Measurements from ENCODE around the gene DHCR24. TPM values are rescaled to one million over a fixed set of nuclear protein-coding genes. Genes with fewer than 3 reads are reported as not detected.
"Not testable (repeated sequence)": the region's sequence is repeated elsewhere in the genome, so short reads cannot be mapped to it uniquely, and the experiment has no call there.

Gene DHCR24, protein sequence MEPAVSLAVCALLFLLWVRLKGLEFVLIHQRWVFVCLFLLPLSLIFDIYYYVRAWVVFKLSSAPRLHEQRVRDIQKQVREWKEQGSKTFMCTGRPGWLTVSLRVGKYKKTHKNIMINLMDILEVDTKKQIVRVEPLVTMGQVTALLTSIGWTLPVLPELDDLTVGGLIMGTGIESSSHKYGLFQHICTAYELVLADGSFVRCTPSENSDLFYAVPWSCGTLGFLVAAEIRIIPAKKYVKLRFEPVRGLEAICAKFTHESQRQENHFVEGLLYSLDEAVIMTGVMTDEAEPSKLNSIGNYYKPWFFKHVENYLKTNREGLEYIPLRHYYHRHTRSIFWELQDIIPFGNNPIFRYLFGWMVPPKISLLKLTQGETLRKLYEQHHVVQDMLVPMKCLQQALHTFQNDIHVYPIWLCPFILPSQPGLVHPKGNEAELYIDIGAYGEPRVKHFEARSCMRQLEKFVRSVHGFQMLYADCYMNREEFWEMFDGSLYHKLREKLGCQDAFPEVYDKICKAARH
- 10 to 100 TPM; 56.3 to 64.8 TPM for total RNA-seq

DNA sequence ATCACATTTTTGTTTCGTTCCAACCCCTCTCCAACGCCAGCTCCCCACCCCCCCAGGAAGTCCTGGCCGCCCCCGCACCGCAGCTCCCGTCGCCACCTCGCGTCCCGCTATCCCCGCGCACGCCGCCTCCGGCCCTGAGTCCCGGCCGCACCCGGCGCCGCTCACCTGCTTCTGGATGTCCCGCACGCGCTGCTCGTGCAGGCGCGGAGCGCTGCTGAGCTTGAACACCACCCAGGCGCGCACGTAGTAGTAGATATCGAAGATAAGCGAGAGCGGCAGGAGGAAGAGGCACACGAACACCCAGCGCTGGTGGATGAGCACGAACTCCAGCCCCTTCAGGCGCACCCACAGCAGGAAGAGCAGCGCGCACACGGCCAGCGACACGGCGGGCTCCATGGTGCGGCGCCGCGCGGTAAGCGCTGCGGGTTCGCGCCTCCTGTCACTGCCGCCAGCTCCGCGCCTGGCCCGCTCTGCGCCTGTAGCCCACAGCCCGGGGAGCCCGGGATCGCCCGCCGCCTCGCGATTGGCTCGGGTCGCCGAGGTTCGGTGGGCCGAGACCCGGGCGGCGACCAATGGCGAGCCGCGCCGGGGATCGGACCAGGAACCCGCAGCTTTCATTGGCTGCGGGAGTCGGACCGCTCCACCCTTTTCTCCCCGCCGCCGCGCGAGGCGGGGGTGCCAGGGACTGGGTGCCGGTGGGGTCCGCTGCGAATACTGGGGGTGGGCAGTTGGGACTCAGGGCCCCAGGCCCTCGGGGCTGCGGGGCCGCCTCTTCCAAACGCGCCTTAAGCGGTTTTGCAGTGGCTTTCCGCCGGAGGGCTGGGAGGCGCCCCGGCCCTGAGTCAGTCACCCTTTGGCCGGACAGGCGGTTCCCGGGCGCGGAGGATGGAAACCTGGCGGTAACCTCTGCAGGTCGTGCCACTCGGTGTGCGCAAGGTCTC is at the start of gene DHCR24:
TSS of gene DHCR24 (minus strand) at position 472 of the 941 bp plus-strand sequence. CDS start at position 396, 76 bp downstream.
- Mint-ChIP-seq H3K27ac (peak within 1 kb of the TSS; percentile 80), H3K36me3 (ENCODE audit: low read depth) (peaks cover 21% of the 10 kb centered on the region), H3K27me3 (ENCODE audit: low read depth) (peaks cover 11% of the 10 kb centered on the region), H3K9me3 (no peaks in the 10 kb centered on the region), H3K4me1 (ENCODE audit: low read depth) (peaks cover 31% of the 10 kb centered on the region), H3K4me3 (peak within 1 kb of the TSS; percentile 93)
- CTCF ChIA-PET = interaction anchor here (0.6 to 1.7 kb wide), 5 partner anchors 12 to 333 kb away, joined by 3 to 8 read pairs (median 3); partner anchors contain the start of gene TTC22
- peak; percentile 75 for DNase-seq
- intact Hi-C loops (cut with micrococcal nuclease) = loop anchor here (1.0 to 5.0 kb wide), 4 partner anchors 85 to 834 kb away; partner anchors contain the start of genes PARS2, TCEANC2, TMEM59 and TTC22

DNA sequence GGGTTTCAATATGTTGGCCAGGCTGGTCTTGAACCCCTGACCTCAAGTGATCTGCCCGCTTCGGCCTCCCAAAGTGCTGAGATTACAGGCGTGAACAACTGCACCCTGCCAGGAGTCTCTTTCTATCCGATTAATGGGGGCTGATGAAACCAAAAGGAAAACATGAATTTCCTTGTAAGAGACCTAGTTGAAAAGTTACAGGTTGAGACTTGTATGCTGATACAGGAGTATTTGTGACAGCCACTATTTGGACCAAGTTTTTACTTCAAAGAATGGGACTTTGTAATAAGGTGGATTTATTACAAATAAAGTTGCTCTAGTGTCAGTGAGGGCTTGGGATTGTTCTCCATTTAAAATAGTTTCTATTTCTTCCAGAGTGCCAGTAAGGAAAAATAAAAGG is 49.8 kb upstream of the DHCR24 start:
- H3K27ac Mint-ChIP-seq = no peak overlapping the region
- H3K36me3 Mint-ChIP-seq (ENCODE audit: low read depth) = no peaks in the 10 kb centered on the region
- H3K4me1 Mint-ChIP-seq (ENCODE audit: low read depth) = peaks cover 13% of the 10 kb centered on the region
- peaks cover 5% of the 10 kb centered on the region for H3K27me3 Mint-ChIP-seq (ENCODE audit: low read depth)
- intact Hi-C loops (cut with micrococcal nuclease) = no loop called here
- H3K4me3 Mint-ChIP-seq = no peak overlapping the region
- CTCF ChIA-PET = no interaction called here
- peaks cover 3% of the 10 kb centered on the region for H3K9me3 Mint-ChIP-seq
- DNase-seq = no peak

DNA sequence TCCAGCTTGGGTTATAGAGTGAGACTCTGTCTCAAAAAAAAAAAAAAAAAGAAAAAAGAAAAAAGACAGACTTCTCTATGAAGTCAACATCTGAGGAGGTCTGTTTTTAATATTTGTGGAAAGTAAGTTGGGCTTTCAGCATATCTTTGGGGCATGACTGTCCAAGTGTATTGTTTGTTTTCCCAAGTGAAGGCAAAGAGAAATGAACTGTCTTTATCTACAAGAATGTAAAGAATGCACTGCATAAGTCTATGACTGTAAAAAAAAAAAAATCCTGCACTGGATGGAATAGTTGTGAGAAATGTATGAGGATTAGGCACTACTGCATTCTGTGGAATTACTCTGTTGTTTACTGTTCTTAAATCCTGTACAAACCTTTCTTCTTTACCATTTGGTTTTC is 47.9 kb upstream of the DHCR24 start:
- H3K27ac Mint-ChIP-seq = no peak overlapping the region
- no peaks in the 10 kb centered on the region for H3K36me3 Mint-ChIP-seq (ENCODE audit: low read depth)
- H3K4me1 Mint-ChIP-seq (ENCODE audit: low read depth) = peaks cover 10% of the 10 kb centered on the region
- intact Hi-C loops (cut with micrococcal nuclease) = no loop called here
- H3K27me3 Mint-ChIP-seq (ENCODE audit: low read depth) = peaks cover 5% of the 10 kb centered on the region
- no peak overlapping the region for H3K4me3 Mint-ChIP-seq
- DNase-seq = no peak
- CTCF ChIA-PET = interaction anchor here (1.5 to 2.7 kb wide), 2 partner anchors 11 to 14 kb away, joined by 3 to 14 read pairs; no protein-coding TSS in a partner anchor
- peaks cover 3% of the 10 kb centered on the region for H3K9me3 Mint-ChIP-seq

DNA sequence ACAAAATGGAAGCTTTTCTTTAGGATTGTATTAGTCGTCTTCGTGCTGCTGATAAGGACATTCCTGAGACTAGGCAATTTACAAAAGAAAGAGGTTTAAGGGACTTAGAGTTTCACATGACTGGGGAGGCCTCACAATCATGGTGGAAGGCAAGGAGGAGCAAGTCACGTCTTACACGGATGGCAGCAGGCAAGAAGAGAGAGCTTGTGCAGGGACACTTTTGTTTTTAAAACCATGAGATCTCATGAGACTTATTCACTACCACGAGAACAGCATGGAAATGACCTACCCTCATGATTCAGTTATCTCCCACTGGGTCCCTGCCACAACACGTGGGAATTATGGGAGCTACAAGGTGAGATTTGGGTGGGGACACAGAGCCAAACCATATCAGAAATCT is 47.1 kb upstream of the DHCR24 start:
- H3K4me3 Mint-ChIP-seq; intact Hi-C loops (cut with micrococcal nuclease); H3K4me1 Mint-ChIP-seq (ENCODE audit: low read depth); DNase-seq; H3K36me3 Mint-ChIP-seq (ENCODE audit: low read depth); H3K27me3 Mint-ChIP-seq (ENCODE audit: low read depth); H3K9me3 Mint-ChIP-seq; H3K27ac Mint-ChIP-seq: not testable (repeated sequence)
- CTCF ChIA-PET = interaction anchor here (1.5 to 2.7 kb wide), 2 partner anchors 11 to 15 kb away, joined by 3 to 14 read pairs; no protein-coding TSS in a partner anchor

DNA sequence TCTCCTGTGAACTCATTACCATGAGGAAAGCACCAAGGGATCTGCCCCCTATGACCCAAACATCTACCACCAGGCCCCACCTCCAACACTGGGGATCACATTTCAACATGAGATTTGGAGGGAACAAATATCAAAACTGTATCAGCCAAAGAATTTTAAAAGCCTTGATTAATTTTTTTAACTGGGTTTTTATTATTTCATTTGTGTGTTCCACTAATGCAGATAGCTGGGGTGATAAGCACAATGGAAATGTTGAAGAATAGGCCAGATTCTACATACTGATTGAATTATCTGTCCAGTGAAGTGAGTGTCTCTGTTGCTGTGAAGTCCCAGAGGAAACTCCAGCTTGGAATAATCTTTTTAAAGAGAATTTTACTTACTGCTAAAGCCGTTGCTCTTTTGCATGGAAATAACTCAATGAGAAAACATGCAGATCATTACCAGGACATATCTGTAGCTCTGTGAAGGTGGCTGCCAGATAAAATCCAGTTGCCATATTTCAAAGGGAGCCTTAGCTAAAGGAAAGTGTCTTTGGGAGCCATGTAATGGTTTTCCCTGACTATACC is 44.4 kb upstream of the DHCR24 start:
- Mint-ChIP-seq H3K4me3 (no peak overlapping the region), H3K27me3 (ENCODE audit: low read depth) (peaks cover 3% of the 10 kb centered on the region), H3K36me3 (ENCODE audit: low read depth) (no peaks in the 10 kb centered on the region), H3K9me3 (peaks cover 3% of the 10 kb centered on the region), H3K27ac (no peak overlapping the region), H3K4me1 (ENCODE audit: low read depth) (no peaks in the 10 kb centered on the region)
- intact Hi-C loops (cut with micrococcal nuclease) = no loop called here
- CTCF ChIA-PET = interaction anchor here (2.4 kb wide), 1 partner anchor 14 kb away, joined by 12 read pairs; no protein-coding TSS in a partner anchor
- no peak for DNase-seq

DNA sequence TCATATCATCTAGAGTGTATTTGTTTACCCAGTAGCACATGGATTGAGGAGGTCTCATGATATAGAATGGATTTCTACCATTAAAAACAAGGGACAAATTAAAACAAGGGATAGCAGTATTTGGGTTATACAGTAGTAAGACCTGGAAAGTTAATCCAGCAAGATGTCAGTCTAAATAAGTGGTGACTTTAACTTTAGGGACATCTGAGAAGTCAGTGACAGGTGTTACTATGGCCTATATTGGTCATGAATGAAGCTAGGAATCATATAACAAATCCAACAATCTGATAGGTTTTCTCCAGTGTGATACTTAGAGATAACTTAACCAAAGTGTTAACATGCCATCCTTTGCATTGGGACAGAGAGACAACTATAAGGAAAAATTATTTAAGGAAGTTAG is 42.7 kb upstream of the DHCR24 start:
- CTCF ChIA-PET = interaction anchor here (0.9 kb wide), 1 partner anchor 67 kb away, joined by 3 read pairs; no protein-coding TSS in a partner anchor

DNA sequence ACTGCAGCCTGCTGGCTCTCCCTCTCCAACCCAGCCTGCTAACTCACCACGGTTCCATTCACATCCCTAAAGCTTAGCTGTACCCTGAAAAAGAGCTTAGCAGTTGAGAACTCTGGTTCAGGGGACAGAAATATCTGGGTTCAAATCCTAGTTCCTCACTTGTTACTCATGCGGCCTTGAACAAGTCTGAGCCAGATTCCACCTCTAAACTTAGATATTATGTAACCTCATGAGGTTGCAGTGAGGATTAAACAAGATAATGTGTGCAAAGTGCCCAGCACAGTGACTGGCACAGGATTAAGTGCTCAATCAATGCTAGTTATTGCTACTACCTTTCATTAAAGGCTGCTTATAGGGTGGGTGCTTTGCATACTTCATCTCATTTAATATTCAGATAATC is 41.3 kb upstream of the DHCR24 start:
- Mint-ChIP-seq H3K9me3 (peaks cover 4% of the 10 kb centered on the region), H3K4me1 (ENCODE audit: low read depth) (no peaks in the 10 kb centered on the region), H3K4me3 (no peak overlapping the region), H3K36me3 (ENCODE audit: low read depth) (no peaks in the 10 kb centered on the region), H3K27ac (no peak overlapping the region), H3K27me3 (ENCODE audit: low read depth) (peaks cover 3% of the 10 kb centered on the region)
- CTCF ChIA-PET = interaction anchor here (1.0 to 1.3 kb wide), 2 partner anchors 17 to 94 kb away, joined by 5 read pairs; no protein-coding TSS in a partner anchor
- intact Hi-C loops (cut with micrococcal nuclease) = no loop called here
- no peak for DNase-seq

More for the DNA sequence above, 42.7 kb upstream of the DHCR24 start:
- no peak for DNase-seq
- Mint-ChIP-seq H3K4me1 (ENCODE audit: low read depth) (no peaks in the 10 kb centered on the region), H3K9me3 (peaks cover 3% of the 10 kb centered on the region), H3K36me3 (ENCODE audit: low read depth) (no peaks in the 10 kb centered on the region), H3K4me3 (no peak overlapping the region), H3K27ac (no peak overlapping the region), H3K27me3 (ENCODE audit: low read depth) (peaks cover 3% of the 10 kb centered on the region)
- intact Hi-C loops (cut with micrococcal nuclease) = no loop called here

DNA sequence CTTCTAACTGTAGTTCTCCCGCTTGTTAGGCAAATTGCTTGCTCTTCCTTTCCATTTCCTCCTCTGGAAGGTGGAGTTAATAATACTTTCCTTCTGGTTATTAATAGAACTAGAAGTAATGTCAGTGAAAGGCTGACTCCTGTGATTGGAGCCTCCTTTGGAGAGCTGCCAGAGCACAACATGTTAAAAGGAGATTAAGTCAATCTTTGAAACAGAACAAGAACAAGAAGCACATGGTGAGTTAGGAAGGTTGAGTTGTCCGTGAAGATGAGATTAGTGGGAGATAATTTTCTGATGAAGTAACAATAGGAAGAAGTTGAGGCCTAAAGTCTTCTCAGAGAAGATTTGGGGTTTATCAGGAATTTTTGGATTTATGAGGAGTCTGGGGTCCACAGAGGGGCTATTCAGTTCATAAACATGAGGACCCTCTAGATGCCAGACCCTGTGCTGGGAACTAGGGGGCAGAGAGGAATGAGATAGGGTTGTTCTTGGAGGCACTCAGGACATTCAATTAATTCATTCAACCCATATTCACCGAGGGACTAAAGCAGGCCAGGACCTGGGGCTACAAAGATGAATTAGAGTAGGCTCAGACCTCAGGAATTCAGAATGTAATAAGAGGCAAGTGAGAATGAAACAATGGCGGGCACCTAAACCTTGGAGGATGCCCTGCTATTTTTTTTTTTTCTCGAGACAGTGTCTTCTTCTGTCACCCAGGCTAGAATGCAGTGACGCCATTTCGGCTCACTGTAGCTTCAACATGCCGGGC is 40.7 kb upstream of the DHCR24 start:
- peaks cover 4% of the 10 kb centered on the region for H3K9me3 Mint-ChIP-seq
- no peaks in the 10 kb centered on the region for H3K4me1 Mint-ChIP-seq (ENCODE audit: low read depth)
- CTCF ChIA-PET = interaction anchor here (0.9 to 1.2 kb wide), 3 partner anchors 12 to 69 kb away, joined by 3 to 4 read pairs (median 3); no protein-coding TSS in a partner anchor
- no peak overlapping the region for H3K27ac Mint-ChIP-seq
- no peak overlapping the region for H3K4me3 Mint-ChIP-seq
- intact Hi-C loops (cut with micrococcal nuclease) = no loop called here
- no peaks in the 10 kb centered on the region for H3K36me3 Mint-ChIP-seq (ENCODE audit: low read depth)
- peaks cover 6% of the 10 kb centered on the region for H3K27me3 Mint-ChIP-seq (ENCODE audit: low read depth)
- DNase-seq = no peak

DNA sequence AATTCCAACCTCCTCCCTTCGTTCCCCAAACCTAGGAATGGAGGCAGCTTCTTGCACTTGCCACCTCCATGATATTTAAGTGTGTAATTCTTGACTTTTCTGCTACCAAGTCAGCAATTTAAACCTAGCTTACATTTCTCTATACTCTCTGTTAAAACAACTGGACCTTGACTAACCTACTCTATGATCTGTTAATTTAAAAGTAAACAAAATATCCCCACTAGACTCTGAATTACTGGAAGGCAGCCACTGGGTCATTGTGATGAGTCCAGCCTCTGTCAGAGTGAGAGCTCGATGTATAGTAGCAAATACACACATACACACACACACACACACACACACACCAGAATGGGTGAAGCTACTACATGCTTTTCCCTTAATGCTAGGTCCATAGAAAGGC is 40.0 kb upstream of the DHCR24 start:
- Mint-ChIP-seq H3K4me1 (ENCODE audit: low read depth) (no peaks in the 10 kb centered on the region), H3K27ac (no peak overlapping the region), H3K27me3 (ENCODE audit: low read depth) (peaks cover 6% of the 10 kb centered on the region), H3K9me3 (peaks cover 4% of the 10 kb centered on the region), H3K36me3 (ENCODE audit: low read depth) (no peaks in the 10 kb centered on the region), H3K4me3 (no peak overlapping the region)
- CTCF ChIA-PET = interaction anchor here (0.8 to 1.2 kb wide), 4 partner anchors 12 to 70 kb away, joined by 3 to 4 read pairs (median 4); no protein-coding TSS in a partner anchor
- intact Hi-C loops (cut with micrococcal nuclease) = no loop called here
- no peak for DNase-seq

DNA sequence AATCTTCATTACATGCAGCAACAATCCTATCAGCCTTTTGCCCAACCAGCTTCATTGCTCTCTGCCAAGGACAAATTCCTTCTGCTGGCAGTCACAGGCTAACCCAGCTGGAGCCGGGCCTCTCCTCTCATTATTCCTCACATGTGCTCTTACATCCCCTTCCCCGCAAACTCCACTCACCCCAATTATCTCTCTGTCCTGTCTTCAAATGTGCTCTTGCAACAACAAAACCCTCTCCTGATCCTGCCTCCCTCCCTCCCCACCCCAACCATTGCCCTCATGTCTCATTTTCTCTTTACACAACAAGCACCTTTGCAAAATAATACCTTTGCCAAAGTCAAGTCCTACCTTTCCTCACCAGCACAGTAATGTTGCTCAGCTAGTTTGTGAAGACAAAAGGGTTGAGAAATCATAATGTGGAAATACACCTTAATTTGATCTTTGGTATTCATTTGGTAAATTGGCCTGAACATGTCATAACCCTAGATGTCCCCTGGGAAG is 36.0 kb upstream of the DHCR24 start:
- Mint-ChIP-seq H3K27ac (no peak overlapping the region), H3K4me1 (ENCODE audit: low read depth) (no peaks in the 10 kb centered on the region), H3K36me3 (ENCODE audit: low read depth) (no peaks in the 10 kb centered on the region), H3K27me3 (ENCODE audit: low read depth) (peaks cover 6% of the 10 kb centered on the region), H3K9me3 (peaks cover 4% of the 10 kb centered on the region), H3K4me3 (no peak overlapping the region)
- DNase-seq = no peak
- intact Hi-C loops (cut with micrococcal nuclease) = no loop called here
- CTCF ChIA-PET = interaction anchor here (2.6 kb wide), 1 partner anchor 22 kb away, joined by 10 read pairs; no protein-coding TSS in a partner anchor
